ENCODE data around the gene HOXA6.
A peak's percentile ranks its signal among the peaks of the same experiment; 100 is the strongest.

The HOXA6 gene

DNA sequence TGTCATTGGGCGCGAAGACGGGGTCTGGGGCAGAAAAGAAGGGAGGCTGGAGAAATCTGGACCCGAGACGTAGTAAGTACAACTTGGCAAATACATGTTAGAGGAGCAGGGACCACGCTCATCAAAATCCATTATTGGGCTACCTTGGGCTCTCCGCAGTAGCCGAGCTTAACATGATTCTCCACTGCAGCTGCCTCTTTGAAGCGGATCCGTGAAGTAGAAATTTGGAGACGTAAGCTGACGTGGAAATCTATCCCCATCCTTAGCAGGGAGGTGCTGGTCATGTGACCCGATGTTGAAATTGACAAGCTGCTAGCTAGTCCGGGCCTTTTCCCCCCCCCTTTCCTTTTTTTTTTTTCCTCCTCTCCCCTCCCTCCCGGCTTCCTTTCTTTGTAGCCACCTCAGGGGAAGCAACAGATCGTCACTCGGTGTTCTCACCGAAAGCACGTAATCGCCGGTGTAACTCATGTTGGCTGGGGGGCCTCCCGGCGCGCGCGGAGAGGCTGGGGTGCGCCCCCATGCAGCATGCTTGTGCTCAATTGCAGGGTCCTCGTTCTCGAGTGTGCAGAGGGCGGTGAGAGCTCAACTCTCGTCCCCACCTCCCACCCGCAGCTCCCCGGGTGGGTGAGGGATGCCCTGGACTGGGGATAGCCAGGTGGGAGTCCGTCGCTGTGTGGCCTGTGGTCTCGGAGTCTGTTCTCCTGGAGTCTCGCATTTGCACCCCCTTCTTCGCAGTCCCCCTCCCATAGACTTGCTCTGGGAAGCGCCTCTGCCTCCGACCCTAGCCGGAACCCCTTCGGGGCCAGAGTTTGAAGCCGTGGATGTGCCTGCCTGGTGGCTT is 37.7 kb upstream of the HOXA6 start, which contains the start of gene HOXA11:
TSS of gene HOXA11 (minus strand) at position 220 of the 841 bp plus-strand sequence. CDS start at position 132, 88 bp downstream.
- DNase-seq (ENCODE audit: low read depth in 2 of 3, low spot score in 1 of 3): no peak

DNA sequence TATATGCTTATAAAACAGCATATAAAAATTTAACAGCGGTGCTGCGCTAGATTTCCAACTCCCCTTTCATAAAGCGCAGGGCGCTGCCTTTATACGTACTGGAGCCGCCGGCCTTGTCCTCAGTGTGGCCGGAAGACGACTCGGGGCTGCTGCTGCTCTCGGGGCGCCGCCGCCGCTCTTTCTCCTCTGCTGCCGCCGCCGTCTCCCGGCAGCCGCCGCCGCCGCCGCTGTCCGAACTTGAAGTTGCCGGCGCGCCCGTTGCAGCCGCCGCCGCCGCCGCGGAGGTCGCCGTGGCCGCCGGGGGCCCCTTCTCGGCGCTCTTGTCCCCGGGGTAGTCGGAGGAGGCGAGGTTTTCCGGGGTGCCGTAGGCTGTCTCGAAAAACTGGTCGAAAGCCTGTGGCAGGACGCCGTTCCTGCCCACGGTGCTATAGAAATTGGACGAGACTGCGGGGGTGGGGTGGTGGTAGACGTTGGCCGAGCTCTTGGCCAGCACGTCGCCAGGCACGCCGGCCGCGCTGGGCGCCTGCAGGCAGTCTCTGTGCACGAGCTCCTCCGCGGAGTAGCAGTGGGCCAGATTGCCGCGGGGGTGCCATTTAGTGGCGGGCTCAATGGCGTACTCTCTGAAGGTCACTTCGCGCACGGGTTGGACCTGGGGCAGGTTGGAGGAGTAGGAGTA is 36.9 kb upstream of the HOXA6 start:
- DNase-seq (ENCODE audit: low read depth in 2 of 3, low spot score in 1 of 3): no peak

DNA sequence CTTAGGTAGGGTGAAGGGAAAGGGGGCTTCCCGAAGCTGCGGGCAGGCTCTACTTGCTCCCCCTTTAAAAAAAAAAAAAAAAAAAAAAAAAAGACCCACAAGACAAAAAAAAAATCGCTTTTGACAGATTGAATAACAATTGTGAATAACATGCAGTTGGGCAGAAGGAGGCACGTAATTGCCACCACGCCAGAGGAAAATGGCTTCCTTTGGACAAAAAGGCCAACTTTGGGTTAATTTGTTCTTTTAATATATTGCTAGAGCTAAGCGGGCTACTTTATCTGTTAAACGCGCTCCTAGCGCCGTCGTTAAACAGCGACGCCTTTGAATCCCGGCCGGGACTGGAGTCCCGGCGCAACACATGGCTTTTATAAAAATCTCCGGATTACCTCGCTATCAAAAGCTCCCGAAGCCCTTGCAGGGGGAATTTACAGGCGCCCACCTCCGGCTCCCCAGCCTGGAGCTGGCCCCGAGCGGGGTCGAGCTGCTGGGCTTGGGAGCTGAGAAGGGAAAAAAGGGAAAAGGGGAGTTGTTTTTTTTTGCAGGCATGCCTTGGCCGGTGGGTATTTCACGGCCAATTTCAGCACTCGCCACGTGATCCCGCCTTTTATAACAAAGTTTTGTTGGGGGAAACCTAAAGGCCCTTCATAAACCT is 36.2 kb upstream of the HOXA6 start:
- DNase-seq (ENCODE audit: low read depth in 2 of 3, low spot score in 1 of 3): no peak

DNA sequence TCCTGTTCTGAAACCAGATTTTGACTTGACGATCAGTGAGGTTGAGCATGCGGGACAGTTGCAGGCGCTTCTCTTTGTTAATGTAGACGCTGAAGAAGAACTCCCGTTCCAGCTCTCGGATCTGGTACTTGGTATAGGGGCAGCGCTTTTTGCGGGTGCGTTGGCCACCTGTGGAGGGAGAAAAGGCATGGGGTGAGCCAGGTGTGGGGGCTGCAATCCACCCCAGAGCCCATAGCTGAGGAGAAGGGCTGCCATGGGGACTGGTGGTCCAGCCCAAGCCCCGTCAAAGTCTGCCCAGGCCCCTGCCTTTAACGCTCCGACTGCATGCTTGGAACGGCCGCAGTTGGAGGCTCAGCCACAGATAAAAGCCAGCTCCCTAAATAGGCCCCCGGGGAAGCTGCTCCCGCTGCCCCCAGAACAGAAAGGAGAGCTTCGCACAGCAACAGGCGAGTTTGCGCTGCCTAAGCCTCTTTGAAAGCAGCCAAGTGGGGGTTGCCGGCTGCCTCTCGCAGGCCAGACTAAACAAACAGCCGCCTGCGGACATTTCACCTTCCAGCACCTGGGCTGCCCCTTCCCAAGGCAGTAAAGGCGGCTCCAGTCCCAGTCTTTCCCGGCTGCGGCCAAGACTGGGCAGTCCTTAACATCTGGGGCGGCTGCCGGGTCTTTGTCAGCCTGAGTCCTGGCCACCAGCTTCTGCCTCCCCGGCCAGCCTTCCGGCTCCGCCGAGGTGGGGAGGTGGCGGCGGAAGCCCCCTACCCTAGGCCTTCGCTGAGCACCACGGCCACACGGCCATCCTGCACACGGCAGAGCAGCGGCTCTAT is 35.5 kb upstream of the HOXA6 start:
- DNase-seq (ENCODE audit: low read depth in 2 of 3, low spot score in 1 of 3): no peak

DNA sequence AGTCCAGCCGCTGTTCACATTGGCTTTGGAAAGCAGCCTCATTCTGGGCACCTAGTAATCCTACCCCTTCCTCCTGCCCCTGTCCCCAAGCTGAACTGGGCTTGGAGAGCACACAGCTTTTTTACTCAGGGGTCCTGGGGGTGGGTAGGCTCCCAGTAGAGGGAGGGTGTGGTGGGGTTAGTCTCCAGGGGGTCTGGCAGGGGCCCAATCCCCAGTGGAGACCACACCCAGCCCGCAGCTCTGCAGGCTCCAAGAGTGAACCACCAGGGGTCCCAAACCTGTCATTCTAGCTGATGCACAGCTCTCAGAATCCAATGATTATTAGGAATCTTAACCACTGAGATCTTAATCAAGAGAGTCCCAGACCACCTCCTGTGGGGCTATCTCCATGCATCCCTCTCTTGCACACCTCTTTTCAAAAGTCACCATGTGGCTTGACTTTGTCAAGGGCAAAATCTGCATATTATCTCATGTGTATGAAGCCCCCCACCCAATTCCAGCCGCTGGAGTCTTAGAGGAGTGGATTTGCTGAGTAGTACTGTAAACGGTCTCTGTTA is 34.8 kb upstream of the HOXA6 start:
- no peak for DNase-seq (ENCODE audit: low read depth in 2 of 3, low spot score in 1 of 3)

DNA sequence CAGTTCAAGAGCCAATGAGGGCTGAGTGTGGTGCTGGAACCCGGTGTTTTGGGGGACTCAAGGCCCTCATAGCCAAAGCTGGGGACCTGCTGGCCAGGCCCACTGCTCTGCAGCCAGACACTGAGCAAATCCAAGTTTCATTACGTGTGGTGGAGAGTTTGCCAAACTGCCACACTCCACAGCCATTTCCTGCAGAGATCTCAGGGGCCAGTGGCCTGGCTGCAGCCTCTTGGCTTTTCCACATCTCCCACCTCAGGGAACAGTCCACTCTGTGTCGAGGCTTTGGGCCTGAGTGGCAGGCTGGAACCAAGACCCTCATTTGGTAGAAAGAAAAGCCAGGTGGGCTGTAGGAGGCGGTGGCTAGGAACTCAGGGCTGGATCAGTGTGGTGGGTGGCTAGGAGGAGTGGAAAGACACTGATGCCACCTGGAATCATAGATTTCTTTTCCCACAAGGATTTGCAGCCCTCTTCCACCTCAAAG is 34.3 kb upstream of the HOXA6 start:
- no peak for DNase-seq (ENCODE audit: low read depth in 2 of 3, low spot score in 1 of 3)

DNA sequence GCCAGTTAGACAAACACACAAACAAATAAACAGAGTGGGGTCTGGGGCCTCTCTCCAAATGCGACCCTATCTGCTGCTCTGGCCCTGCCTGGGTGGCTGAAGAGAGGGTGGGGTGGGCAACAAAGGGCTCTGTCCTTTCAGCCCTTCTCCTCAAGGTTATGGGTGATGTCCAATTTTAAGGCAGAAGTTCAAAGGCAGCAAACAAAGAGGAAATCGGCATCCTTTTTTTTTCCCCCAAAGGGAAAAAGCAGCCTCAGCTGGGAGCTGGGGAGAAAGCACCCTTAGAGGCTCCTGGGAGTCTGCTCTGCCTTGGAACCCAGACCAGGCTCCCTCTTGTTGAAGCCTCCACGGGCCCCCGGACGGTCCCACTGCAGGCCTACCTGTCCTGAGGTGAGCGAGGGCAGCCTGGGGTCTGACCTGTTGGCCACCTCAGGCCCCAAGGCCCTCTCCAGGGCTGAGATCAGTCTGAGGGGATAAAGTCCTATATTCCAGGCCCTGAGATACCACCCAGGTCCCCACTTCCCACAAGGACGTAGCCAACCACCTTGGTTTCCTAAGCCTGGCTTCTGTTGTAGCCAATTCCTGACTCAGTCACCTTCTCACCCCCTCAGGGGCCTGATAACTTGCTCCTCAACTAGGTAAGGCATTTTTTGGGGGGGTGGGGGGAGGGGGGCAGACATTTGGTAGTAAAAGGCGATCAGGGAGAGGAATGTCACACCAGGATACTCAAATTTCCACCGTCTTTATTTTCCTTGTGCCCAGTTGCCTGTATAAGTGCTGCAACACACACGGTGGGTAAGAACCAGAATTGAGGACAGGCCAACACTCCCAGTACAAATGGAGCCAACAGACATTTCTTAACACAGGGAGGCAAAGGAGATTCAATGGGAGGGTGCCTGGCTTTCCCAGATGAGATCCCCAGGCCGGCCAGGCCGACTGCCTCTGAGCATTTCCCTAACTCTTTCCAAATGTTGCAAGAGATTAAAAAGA is 33.2 kb upstream of the HOXA6 start:
- no peak for DNase-seq (ENCODE audit: low read depth in 2 of 3, low spot score in 1 of 3)

DNA sequence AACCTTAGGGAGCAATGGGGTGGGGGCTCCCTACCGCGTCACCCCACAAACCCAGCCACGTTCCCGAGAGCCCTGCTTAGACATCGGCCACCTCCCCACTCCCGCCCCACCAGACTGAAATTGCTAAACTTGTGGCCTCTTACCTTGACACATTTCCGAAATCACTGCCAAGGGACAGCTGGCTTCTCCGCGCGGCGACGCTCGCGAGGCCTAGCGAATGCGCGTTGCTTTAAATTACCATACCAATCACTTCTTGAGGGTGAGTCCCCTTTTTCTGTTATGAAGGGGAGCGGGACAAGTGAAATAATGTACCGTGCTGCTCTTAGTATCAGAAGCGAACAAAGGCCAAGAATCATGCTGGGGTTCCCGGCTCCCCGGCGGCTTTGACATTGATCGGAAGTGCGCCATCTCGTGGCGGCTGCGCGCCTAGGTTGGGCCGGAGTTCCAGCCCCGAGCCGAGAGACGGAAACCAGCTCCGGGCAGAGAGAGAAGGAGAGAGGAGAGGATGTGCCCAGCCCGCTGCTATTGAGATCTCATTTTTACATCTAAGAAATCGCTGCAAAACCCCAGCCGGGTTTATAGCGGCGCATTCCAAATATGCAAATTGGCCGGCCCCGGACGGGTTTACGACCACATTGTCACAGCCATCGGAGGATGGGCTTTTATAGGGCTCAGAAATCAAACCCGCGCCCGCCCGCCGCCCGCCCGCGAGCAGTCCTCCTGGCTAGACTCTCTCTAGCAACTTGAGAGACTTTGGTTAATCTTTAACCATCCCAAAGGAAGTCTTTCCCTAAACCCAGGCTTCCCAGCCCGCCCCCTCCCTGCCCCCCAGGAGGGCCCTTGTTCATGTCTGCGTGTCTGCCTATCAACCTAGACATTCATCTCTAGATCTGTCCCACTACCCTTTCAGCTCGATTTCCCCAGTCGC is 32.2 kb upstream of the HOXA6 start:
- peak in 2 of 3 donors; percentile 58 to 59 for DNase-seq (ENCODE audit: low read depth in 2 of 3, low spot score in 1 of 3)

DNA sequence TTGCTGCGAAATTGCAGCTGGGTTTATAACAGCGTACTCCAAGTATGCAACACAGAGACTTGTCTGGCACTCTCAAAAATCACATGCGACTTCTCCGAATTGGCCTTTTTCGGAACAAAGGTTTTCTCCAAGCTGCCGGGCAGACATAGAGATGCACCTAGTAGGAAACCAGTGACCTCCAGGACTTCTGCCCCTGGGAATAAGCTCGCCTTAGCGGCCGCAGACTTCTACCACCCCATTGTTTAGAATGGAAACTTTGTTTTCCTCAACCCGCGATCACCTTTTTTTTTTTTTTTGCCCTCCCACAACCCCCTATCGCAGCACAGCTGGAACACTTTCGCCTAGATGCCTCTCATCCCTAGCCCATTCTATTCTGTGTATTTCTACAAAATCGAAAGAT is 31.5 kb upstream of the HOXA6 start:
- DNase-seq (ENCODE audit: low read depth in 2 of 3, low spot score in 1 of 3): no peak

DNA sequence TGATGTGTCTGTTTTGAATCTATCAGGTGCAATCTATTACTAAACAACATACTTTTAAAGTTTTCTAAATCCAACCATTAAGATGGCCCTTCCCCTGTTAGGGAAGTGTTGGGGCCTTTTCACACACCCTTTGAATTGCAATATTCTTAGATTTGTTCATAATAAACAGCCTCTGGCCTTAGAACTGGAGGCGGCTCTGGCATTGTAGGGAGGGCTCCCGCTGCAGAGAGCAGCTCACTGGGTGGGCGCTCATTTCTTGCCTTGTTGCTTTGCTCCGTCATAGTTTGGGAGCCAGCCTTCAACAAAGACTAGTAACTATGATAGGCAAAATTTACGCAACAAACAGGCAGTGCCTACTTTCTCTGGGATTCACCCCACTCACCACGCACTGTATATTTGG is 30.8 kb upstream of the HOXA6 start:
- no peak for DNase-seq (ENCODE audit: low read depth in 2 of 3, low spot score in 1 of 3)

DNA sequence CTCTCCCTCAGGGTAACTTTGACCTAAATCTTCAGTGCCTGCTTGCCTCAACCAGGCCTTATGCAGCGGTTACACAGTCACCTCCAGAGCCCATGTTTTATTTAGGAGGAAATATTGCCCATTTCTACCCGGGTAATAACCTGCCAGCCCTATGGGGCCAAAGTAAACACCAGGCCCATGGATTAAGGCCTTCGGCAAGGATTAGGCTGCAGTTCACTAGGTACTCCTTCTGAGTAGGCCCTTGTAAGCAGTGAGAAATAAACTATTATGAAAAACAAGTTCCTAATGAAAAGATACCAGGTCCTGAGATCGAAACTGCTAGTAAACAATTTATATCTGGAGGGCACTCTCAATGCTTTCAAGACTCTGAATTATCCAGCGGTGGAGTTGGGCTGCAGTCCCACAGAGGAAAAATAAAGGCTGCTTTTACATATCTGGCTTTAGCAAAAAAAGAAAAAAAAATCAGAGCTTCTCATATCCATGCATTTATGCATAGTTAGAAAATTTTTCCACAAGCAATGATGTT is 30.3 kb upstream of the HOXA6 start:
- DNase-seq (ENCODE audit: low read depth in 2 of 3, low spot score in 1 of 3): no peak

DNA sequence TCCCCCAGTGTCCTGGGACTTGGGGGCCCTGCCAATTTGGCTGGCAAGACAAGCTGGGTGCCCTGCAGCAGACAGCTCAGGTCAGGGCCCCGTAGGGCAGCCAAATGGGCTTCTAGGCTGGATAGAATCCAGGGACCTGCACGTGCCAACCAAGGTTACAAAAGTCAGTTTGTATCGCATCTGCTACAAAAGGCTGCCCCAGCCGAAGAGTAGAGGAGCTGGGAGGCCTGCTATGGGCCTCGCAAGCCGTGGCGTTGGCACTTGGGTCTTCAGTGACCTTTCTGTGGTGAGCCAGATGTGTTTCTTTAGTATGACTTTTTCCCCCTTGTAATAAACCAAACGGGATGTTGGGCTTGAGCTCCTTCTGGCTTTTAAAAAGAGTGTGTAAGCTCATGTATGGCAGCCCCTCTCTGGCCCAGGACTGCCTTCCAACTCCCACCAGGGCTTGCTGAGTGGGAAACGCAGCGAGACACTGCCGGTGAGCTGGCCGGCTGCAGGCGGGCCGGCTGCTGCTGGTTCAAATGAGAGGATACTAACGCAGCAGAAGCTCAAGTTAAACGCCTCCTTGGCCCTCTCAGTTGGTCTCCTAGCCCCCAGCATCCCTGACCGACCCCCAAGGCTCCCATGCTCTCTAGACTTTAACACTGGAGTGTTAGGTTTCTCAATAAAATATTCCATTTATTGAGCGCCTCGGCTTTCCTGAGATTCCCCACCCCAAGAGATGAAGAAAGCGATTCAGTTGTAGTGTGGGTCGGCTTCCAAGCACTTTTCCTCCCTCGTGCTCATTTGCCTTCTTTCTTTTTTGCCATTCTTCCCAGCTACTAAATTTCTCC is 29.6 kb upstream of the HOXA6 start:
- no peak for DNase-seq (ENCODE audit: low read depth in 2 of 3, low spot score in 1 of 3)

DNA sequence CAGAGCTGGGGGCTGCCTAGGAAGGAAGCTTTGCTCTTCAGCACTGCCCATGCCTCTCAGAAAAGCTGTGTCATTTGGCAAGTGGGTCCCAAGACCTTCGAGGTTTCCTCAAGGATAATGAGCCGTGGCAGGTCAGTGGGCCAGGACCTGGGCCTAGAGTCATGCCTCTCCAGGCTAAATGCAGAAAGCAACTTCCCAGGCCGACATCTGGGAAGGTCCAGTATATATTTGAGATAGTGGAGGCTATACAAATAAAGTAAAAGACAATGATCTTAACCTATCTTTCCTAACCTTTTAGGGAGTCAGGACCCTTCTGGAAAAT is 28.9 kb upstream of the HOXA6 start:
- DNase-seq (ENCODE audit: low read depth in 2 of 3, low spot score in 1 of 3): no peak

DNA sequence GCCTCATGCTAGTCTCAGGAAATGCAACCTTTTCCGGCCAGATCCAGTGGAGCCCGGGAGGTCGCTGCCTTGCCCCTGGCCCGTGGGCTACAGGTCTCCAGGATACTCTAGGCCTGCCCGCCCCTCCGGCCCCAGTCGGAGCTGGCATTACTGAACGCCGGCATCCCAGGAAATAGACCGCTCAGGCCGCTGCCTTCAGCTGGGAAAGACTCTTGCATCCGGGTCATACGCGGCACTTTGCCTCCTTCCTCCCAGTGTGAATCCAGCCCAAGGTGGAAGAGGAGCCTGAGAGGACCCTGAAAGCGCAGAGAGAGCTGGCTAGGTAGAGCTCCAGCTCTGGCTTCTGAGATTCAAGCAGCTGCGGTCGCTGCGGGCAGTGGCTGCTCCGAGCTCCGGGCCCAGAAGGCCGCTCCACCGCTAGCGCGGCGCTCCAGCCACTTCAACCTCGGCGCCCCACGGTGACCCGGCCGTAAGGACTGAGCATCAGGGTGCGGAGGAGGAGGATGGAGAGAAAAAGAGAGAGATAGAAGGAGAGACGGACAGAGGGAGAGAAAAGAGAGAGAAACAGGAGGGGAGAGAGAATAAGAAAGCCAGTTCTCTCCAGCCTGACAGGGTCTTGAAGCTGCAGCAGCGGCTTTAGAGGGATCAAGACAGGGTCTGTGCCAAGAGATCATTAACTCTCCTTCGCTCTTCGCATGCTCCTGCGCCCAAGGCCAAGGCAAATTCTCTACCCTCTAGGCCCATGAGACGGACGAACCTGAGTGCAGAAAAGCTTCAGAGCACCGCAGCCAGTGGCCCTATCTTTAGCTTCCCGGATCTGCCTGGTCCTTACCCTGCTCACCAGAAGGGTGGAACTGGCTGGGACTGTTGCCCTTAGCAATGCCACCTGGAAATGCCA is 28.3 kb upstream of the HOXA6 start:
- no peak for DNase-seq (ENCODE audit: low read depth in 2 of 3, low spot score in 1 of 3)

DNA sequence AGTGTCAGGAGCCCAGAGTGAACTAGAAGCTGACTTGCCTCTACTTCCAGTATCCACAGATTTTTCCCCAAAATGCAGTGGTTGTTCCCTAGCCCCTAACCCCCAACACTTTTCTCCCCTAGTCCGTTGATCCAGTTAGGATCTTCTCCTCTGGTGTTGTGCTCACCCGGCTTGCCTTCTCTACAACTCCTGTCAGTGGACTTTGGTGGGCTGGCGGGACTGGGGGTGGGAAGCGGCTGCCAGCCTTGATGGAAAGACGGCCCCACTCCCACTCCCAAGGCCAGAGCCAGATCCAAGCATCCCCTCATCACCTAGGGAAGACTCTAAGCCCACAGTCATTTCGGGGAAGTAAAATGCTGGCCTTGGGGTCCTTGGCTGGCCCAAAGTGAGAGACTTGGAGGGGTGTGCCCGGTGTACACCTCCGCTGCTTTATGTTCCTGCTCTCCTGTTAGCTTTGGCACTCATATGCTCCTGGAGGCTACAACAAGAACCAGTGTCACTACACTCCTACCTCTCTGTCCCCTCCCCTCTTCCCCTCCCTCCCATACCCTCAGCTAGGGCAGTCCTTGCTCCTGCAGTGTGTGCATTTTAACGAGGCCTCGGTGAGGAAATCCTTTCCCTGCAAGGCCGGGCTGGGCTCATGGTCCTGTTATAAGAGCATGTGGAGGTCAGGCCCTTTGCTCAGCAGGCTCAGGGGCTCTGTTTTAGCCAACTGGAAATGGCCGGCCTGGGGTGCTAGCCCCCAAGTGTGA is 27.5 kb upstream of the HOXA6 start:
- DNase-seq (ENCODE audit: low read depth in 2 of 3, low spot score in 1 of 3): no peak

Data from stimulated activated CD4-positive, alpha-beta T cell treated with anti-CD3 and anti-CD28 coated beads, Interleukin-12 subunit alpha, Interleukin-12 subunit beta, amount 100 ng/mL, for 48 hours (primary cell).